BE2C (cell line): ENCODE data around the gene BHMT. TPM values are rescaled to one million over a fixed set of nuclear protein-coding genes. Genes with fewer than 3 reads are reported as not detected.

Experiments
- DNase-seq: peaks from one replicate; pipeline ENCODE4 v3.0.0-alpha.2; 2020
- H3K27me3 ChIP-seq: fragments of 250-450 bp; sonication (Bioruptor Pico); 2 replicates; pipeline ENCODE4 v1.5.1; 2020; ENCODE audit warnings: mild to moderate bottlenecking
- H3K36me3 ChIP-seq: fragments of 250-450 bp; sonication (Bioruptor Pico); 2 replicates; pipeline ENCODE4 v1.5.1; 2020; ENCODE audit warnings: mild to moderate bottlenecking
- H3K4me1 ChIP-seq: fragments of 250-450 bp; sonication (Bioruptor Pico); 2 replicates; pipeline ENCODE4 v1.5.1; 2020
- H3K4me3 ChIP-seq: 2 replicates; pipeline ENCODE4 v1.5.1; 2011; ENCODE audit warnings: low read depth, low read length
- H3K9me3 ChIP-seq: fragments of 250-450 bp; sonication (Bioruptor Pico); 2 replicates; pipeline ENCODE4 v1.5.1; 2020
- polyA plus RNA-seq: library from polyadenylated mRNA; unstranded; fragments of >200 nt; gene quantifications from one replicate; pipeline ENCODE4 v1.2.1, GENCODE V29; 2012; ENCODE audit warnings: low read depth, missing spikeins; ENCODE audit not compliant: insufficient read length, insufficient read depth
- TF ChIP-seq, protein P1 (sequence below): IDR thresholded peaks from 2 replicates; pipeline ENCODE4 v1.5.1; 2012; ENCODE audit warnings: mild to moderate bottlenecking, low read depth, low read length

BHMT gene
- not detected for polyA plus RNA-seq

GRCh38 chr5:79111387-79111959, at the start of gene BHMT:
Gene BHMT, plus strand, starts transcription at chr5:79111809. Its CDS starts 77 bp downstream, at chr5:79111886.
- no peak for DNase-seq
- Histone ChIP-seq H3K9me3 (no peaks in the 10 kb centered on the region), H3K27me3 (peaks cover 54% of the 10 kb centered on the region), H3K4me3 (no peak within 1 kb of the TSS), H3K4me1 (no peaks in the 10 kb centered on the region), H3K36me3 (no peaks in the 10 kb centered on the region)
- TF ChIP-seq, protein P1, sequence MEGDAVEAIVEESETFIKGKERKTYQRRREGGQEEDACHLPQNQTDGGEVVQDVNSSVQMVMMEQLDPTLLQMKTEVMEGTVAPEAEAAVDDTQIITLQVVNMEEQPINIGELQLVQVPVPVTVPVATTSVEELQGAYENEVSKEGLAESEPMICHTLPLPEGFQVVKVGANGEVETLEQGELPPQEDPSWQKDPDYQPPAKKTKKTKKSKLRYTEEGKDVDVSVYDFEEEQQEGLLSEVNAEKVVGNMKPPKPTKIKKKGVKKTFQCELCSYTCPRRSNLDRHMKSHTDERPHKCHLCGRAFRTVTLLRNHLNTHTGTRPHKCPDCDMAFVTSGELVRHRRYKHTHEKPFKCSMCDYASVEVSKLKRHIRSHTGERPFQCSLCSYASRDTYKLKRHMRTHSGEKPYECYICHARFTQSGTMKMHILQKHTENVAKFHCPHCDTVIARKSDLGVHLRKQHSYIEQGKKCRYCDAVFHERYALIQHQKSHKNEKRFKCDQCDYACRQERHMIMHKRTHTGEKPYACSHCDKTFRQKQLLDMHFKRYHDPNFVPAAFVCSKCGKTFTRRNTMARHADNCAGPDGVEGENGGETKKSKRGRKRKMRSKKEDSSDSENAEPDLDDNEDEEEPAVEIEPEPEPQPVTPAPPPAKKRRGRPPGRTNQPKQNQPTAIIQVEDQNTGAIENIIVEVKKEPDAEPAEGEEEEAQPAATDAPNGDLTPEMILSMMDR: no peak

- Histone ChIP-seq H3K4me1 (no peaks in the 10 kb centered on the region), H3K9me3 (no peaks in the 10 kb centered on the region), H3K4me3 (no peak overlapping the region), H3K36me3 (no peaks in the 10 kb centered on the region), H3K27me3 (no peaks in the 10 kb centered on the region)
- DNase-seq: no peak
- TF ChIP-seq, protein P1: no peak
Measured at GRCh38 chr5:79062436-79062835, 49.2 kb upstream of the BHMT start.

- Histone ChIP-seq H3K4me1 (peaks cover 8% of the 10 kb centered on the region), H3K36me3 (no peaks in the 10 kb centered on the region), H3K27me3 (no peaks in the 10 kb centered on the region), H3K4me3 (no peak within 1 kb of the TSS), H3K9me3 (0 out of 2 replicates have a peak, but pooled peaks cover 2% of the 10 kb centered on the region)
- no peak for DNase-seq
- TF ChIP-seq, protein P1: no peak
Measured at GRCh38 chr5:79069488-79070349, 41.9 kb upstream of the BHMT start, which contains the start of the genes BHMT2 and DMGDH. Gene BHMT2, plus strand, starts transcription at chr5:79069767. Its CDS starts 16 bp downstream, at chr5:79069783. Gene DMGDH, minus strand, starts transcription at chr5:79069674. Its CDS starts 54 bp downstream, at chr5:79069620.

DNA sequence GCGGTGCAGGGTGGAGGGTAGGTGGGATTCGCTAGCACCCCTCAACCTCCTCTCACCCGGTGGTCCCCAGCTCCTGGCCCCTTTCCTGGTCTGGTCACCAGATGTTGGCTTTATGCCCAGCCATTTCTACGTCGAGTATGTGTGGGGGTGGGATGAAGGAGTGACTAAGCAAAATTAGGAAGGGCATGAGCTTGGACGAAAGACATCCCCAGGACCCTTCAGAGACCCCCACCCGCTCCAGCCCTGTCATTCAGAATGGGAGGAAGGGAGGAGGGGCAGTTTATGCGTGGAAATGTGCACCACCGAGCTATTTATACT, 41.3 kb upstream of the BHMT start:
- 0 out of 2 replicates have a peak, but pooled peaks cover 2% of the 10 kb centered on the region for H3K9me3 ChIP-seq
- H3K36me3 ChIP-seq: no peaks in the 10 kb centered on the region
- H3K27me3 ChIP-seq: no peaks in the 10 kb centered on the region
- no peak overlapping the region for H3K4me3 ChIP-seq
- H3K4me1 ChIP-seq: peaks cover 8% of the 10 kb centered on the region
- TF ChIP-seq, protein P1: no peak
- peak; percentile 42 for DNase-seq

DNA sequence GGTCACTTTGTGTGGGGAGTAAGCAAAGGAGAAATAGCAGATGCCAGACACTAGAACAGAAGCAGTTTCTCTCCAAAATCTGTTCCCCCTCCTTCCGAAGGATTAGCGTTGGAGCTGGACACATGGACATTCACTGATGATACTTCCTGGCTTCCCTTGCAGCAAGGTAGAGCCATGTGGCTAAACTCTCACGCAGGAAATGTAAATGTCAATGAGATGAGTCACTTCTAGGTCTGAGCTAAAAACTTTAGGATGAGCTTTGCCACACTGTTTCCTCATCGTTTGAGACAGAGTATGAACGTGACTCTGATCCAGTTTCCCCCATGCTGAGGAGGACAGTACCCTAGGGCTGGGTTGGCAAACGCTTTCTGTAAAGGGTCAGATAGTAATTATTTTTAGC, 37.0 kb upstream of the BHMT start:
- Histone ChIP-seq H3K9me3 (0 out of 2 replicates have a peak, but pooled peaks cover 2% of the 10 kb centered on the region), H3K4me3 (no peak overlapping the region), H3K4me1 (peaks cover 8% of the 10 kb centered on the region), H3K36me3 (no peaks in the 10 kb centered on the region), H3K27me3 (no peaks in the 10 kb centered on the region)
- no peak for DNase-seq
- TF ChIP-seq, protein P1: no peak
